AML-193 (cell line): Measurements from ENCODE around the gene CFAP300.

Experiments used
- DNase-seq, 2 experiments: peaks; one replicate each; lab custom pipeline; 2025; lab: John Stamatoyannopoulos, UW

The CFAP300 gene

DNA sequence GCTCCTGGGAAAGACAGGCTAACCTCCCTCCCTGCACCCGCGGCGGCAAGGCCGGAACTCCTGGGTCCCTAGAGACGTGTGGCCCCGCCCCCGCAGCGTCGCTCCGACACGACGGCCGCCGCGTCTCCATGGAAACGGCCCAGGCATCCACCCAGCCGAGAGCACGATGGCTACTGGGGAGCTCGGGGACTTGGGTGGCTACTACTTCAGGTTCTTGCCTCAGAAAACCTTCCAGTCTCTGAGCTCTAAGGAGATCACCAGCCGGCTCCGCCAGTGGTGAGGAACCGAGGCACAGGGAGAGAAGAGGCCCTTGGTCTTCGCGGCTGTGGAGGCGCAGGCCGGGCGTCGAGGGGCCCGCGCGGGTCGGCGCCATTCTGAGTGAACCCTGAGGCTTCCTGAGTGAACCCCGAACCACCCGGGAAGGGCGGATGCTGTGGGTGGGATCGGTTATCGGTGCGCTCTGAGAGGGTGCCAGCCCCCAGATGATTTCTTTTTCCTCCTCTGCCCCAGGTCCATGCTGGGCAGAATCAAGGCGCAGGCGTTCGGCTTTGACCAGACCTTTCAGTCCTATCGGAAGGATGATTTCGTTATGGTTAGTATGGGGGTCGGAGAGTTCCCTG lies at the start of gene CFAP300:
CFAP300 (plus strand) TSS at position 133 of the 620 bp plus-strand sequence; CDS start at position 167, 34 bp downstream.
- no peak for DNase-seq

DNA sequence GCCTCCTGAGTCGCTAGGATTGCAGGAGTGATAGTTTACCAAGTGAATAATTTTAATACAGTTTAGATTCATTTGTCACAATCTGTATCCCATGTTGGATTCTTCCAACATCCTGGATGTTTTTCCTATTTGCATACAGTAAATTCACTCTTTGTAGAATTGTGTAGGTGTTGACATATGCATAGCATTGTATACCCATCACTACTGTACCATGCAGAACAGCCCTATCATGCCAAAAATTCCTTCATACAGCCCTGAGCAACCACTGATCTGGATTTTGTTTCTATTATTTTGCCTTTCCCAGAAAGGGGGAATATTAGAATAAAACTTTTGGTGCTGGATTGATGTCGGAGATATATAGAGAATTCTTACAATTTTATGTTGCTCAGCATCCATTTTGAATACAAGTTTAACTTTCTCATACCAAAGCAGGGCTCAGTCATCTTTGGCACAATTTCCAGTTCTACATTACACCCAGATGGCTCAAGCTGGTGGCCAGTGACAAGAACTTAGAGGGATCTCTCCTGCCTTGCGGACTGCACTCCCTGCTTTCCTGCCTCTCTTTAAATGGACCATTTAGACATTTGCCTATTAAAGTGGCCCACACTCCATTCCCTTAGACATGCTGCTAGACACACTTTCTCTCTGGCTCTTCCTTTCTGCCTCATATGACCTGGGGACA lies 45.4 kb upstream of the CFAP300 start:
- no peak for DNase-seq

DNA sequence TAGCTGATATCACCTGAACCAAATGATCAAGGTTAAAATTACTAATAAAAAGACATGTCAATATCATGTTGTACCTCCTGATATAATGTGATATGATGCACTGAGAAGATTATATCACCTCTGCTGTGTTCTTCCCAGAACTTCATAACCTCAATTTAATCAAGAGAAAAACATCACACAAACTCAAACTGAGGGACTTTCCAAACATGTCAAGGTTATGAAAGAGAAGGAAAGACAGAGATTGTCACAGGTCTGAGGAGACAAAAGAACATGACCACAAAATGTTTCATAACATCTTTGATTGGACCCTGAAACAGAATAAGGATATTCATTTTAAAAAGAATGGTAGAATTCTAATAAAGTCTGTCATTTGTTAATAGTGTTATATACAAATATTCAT lies 43.0 kb upstream of the CFAP300 start:
- no peak for DNase-seq

DNA sequence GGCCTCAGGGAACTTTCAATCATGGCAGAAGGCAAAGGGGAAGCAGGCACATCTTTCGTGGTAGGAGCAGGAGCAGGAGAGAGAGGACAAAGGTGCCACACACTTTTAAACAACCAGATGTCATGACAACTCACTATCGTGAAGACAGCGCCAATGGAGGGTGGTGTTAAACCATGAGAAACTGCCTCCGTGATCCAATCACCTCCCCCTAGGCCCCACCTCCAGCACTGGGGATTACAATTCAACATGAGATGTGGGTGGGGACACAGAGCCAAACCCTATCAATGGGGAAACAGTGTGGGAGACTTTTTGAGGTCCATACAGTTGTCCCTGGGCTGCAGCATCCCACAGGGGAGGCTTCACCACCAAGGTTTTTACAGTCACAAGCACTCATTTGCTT lies 41.9 kb upstream of the CFAP300 start:
- no peak for DNase-seq

DNA sequence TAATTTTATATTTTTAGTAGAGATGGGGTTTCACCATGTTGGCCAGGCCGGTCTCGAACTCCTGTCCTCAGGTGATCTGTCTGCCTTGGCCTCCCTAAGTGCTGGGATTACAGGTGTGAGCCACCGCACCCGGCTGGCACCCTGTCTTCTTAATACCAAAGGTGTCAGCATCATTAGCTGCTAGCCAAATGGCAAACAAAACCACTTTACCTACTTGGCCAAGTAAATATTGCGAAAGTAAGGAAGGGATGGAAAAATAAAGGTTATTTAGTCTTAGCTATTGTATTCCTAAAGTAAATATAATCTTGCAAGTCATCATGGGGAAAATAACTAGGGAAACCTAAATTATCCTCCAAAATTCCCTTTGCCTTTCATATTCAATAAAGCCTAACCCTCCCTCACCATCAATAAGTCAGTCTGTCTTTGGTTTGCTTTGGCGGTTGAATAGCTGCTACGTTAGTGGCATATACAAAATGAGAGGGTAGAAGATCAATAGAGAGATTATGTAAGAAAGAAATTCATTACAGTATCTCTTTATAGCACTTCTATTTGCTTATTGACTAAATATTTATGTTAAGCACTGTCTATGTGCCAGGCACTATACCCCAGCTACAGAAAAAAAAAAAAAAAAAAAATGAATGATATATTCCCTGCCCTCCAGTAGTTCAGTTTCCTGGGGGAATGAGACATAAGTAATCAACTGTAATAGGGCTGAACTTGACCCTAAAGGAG lies 40.2 kb upstream of the CFAP300 start:
- no peak for DNase-seq

DNA sequence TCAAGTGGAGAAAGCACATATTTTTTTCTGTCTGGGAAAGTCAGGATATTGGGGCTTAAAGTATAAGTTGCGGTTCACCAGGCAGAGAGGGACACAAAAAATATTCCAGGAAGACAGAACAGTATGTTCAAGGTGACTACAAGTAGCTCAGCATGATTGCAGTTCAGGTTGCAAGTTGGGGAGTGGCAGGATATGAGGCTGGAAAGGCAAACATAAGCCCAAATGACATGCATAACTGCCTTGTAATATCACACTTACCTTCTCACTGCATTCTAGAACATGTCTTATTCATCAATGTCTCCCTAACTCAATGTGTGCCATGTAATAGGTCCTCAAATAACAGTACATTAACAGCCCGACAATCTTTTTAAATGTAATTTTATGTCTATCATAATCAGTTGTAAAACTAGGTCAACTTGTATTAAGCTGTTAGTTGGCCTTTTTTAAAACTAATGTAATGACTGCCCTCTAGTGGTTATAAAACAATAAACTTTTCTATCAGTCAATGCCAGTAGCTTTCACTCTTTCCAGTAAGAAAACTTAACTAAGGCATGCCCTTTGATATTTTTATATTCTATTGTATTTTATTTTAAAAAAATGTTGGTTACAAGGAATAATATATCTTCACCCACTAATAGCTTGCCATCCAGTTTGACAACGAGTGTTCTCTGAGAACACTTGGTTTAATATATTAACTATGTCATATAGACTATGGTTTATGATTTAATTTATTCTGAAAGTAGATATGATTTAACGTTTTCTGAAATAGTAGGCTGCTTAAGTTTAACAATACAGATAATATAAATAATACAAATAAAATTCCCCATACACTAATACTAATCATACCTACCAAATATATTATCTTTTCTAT lies 39.4 kb upstream of the CFAP300 start:
- DNase-seq = peak; percentile 33 to 48

DNA sequence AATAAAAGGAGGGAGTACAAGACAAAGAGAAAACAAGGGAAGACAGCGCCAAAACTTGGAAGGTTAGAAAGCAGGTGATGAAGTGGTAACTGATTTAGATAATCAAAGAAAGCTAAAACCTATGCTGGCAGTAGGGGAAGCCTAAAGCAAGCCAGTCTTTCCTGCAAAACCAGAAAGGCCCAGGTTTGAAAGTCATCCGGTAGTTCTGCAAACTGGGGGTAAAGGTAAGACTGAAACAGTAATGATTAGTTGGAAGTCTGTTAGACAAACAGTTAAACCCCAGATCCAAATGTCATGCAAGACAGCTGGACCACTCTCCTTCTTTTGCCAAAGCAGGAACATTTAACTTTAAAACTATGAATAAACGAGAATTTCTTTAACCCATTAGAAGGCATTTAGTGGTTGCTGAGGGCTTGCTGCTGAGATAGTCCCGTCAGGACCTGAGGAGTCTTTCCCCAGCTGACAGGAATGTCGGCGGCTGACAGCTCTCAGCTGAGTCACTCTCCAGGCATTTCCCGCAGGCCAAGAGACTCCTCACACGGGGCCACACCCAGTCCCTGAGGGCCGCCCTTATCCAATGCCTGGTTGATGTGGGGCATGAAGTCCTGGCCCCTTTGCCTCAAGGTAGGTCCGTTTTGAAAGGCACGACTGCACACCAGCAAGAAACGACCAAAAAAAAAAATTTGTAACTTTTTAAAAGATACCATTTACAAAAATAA lies 36.3 kb upstream of the CFAP300 start:
- no peak for DNase-seq

DNA sequence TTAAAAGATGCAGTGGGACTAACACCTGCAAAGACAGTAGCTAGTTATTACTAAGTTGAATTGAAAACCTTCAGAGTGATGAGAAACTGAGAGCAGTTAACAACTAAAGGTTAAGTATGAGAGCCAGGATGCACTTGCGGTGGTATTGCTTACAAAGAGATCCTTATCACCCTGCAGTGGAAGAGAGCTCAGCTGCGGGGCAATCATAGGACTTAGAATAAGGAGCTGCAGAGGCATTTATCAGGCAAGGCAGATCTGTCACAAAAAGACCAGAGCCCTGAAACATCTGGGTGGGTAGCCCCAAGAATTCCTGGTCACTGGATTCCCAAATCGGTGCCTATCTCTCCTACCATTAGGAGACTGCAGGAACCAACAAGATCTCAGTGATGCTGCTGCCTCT lies 34.3 kb upstream of the CFAP300 start:
- no peak for DNase-seq

DNA sequence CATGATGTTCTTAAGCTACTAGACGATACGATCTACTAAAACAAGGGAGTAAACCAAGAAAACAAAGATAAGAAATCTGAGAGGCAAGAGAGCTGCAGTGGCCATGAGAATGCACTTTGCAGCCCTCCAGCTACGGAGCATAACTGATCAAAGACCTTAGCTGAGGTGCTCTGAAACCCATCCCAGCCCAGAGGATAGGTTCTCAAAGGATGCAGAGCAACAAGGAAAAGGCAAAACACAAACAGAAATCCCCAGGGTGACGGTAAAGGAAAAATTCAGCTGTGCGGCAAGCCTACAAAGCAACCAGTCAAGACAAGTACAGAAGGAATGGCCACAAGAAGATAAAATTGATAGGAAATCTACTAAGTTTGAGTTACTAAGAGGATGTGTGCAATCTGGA lies 32.5 kb upstream of the CFAP300 start:
- no peak for DNase-seq

DNA sequence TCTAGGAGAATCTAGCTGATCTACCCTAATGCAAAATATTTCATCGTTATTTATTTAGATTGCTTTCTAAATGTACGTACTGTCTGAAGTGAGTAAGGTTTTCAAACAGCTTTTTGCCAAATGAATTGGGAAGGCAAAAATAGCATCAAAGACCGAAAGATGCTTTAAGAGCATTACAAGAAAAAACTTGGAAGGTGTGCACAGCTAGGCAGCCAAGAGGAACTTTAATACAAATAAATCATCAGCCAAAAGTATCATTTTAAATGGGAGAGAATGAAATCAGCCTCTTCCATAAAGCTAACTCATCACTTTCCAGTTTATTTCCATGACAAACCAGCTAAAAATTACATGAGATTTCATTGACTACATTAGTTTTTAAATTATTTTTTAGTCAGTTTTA lies 30.2 kb upstream of the CFAP300 start:
- no peak for DNase-seq

DNA sequence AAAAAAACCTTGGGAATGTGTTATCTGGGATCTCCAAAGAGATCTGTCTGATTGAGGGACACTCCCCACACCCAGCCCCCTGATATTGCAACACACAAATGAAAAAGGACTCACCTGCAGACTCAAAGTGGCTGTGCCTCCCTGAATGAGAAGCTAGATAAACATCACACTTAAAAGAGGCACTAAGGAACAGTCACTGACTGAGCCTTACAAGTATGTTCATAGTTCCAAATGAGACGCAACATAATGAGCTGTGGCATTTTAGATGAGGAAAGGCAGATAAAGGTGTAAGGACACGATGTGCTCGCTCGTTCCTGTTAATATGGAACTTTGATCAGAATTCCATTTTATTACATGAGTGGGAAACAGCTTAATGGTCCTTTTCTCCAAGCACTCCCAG lies 21.0 kb upstream of the CFAP300 start:
- no peak for DNase-seq

DNA sequence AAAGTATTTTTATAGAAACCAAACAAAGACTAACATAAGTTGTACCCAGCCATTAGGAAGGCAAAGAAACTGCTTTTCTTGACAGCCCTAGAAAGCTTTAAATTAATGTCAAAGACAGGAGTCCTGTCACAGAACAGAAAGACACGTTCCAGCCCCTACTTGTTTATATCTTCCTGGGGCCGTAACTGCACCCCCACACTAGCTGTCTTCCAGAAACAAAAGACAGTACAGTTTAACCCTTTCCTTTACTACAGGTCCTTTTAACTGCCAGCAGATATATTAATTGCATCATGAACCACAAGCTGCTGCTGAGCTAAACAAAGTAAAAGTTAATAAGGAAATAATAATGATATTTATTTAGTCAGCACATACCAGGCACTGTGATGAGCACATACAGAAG lies 20.3 kb upstream of the CFAP300 start:
- DNase-seq = no peak

DNA sequence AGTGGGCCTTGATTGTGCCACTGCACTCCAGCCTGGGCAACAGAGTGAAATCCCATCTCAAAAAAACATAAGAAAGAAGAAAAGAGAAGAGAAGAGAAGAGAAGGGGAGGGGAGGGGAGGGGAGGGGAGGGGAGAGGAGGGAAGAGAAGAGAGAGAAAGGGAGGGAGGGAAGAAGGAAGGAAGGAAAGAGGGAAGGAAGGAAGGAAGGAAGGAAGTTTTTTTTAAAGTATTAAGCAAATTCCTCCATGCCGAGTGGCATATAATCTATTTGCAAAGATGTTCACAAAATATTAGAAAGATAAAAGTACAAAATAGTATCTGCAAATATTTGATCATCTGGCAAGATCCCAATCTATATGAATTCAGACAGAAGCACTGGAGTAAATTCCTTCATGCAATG lies 10.5 kb upstream of the CFAP300 start:
- no peak for DNase-seq

DNA sequence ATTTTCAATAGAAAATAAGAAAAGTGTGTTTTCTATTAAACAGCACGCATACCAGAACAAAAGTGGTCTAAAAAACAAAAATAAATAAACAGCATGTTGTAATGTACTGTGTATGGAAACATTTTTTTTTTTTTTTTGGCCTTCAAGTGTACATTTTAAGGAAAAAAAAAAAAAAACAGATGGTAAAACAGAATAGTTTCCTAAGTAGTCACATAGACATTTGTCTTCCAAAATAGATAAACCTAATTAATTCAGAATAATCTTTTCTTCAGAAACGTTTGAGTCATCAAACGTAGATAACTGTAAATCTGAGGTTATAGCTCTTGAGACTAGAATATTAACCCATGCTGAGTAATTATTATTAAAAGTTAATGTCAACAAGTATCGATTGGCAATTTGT lies 396 bp upstream of the CFAP300 start:
- no peak for DNase-seq

DNA sequence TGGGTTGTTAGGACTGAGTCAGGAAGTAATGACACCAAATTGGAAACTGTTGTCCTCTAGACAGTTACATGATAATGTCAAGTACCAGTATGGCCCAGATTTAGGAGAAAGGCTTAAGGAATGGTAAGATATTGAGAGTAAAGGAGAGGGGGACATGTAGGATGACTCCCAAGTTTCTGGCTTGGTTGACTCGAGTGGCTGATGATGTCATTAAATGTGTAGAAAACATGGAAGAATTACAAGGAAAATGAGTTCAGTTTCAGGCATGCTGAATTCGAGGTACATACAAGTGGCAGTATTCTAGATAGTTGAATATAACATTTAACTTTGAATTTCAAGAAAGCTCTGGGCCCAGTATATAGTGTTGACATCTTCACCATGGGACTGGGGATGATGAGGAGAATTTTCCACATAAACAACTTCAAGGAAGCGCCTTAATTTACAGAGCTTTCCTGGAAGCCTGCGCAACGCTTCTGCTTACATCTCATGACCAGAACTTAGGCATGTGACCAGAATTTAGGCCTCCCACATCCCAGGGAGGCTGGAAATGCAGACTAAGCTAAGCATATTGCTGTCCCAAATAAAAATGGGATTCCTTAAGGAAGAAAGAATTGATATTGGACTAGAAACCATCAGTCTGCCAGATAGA lies 3.8 kb downstream of the CFAP300 start:
- no peak for DNase-seq

DNA sequence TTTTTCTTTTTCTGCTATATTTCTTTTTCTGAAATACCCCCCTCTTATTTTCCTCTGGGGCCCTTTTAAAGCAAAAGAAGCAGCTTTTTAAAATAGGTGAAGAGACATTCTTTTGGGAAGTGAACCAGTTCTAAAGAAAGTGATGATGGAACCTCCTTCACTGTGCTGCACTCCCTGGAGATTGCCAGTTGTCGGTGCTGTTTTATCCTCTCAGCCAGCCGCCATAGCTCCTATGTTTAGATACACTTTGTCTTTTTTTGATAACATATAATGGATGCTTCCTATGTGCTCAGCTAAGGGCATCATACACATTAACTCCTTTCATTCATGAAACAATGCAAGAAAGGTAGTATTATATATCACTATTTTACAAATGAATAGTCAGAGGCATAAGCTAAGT lies 14.0 kb downstream of the CFAP300 start:
- DNase-seq = no peak

DNA sequence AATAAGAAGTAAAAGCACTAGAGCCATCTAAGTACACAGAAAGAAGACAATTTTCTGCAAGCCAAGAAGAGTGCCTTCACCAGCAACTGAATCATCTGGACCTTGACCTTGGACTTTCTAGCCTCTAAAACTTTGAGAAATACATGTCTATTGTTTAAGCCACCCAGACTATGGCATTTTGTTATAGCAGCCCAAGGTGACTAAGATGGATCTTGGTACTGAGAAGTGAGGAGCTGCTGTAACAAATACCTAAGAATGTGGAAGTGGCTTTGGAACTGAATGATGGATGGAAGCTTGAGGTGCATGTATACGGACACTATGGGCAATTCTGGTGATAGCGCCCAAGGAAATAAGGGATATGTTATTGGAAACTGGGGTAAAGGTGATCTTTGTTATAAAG lies 14.9 kb downstream of the CFAP300 start:
- no peak for DNase-seq

DNA sequence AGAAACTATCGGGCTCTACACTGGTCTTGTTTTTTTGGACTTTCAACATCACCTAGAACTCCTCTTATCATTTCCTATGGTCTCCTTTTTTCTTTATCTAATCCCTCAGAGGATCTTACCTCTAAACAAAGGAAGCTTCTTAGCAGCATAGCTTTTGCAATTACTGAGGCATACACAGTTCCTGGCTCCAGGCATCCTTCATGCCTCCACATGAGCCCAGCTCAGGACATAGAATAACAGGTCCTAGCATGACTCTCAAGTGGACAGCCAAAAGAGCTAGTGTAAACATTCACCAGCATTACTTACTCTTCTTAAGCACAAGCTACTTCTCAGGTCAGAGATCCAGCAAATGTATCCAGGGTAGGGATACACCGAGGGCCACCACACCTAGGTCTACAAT lies 17.1 kb downstream of the CFAP300 start:
- DNase-seq = no peak

DNA sequence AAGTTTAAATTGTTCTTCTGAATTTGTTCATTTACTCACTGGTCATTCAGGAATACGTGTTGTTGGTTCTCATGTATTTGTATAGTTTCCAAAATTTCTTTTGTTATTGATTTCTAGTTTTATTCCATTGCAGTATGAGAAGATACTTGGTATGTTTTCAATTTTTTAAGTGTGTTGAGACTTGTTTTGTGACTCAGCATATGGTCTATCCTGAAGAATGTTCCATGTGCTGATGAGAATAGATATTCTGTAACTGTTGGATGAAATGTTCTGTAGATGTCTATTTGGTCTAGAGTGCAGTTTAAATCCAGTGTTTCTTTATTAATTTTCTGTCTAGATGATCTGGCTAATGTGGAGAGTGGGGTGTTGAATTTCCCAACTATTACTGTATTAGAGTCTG lies 23.5 kb downstream of the CFAP300 start:
- no peak for DNase-seq

DNA sequence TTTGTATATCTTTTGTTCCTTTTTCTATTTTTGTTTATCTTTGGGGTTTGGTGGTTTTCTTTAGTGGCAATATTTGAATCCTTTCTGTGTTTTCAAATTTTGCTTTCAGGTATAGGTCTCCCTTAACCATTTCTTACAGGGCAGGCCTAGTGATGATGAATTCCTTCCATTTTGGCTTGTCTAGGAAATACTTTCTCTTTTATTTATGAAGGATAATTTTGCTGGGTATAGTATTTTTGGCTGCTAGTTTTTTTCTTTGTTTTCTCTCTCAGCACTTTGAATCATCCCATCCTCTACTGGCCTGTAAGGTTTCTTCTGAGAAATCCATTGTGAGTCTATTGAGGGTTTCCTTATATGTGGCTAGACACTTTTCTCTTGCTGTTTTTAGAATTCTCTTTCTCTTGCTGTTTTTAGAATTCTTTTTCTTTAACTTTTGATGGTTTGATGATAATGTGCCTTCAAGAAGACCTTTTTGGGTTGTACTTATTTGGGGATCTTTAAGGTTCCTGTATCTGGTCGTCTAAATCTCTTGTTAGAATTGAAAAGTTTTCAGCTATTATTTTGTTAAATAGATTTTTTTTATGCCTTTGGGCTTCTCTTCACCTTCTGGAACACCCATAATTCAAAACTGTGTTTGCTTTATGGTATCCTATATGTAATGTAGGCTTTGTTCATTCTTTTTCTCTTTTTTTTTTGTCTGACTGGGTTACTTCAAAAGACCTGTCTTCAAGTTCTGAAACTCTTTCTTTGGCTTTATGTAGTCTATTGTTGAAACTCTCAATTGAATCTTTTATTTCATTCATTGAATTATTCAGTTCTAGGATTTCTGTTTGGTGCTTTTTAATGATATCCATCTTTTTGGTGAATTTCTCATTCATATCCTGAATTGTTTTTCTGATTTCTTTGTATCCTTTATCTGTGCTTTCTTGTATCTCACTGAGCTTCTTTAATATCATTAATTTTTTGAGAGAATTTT lies 24.5 kb downstream of the CFAP300 start:
- no peak for DNase-seq
